Measurements from ENCODE around the gene PRODH2.
A peak's percentile ranks its signal among the peaks of the same experiment; 100 is the strongest.
"Not testable (repeated sequence)": the region's sequence is repeated elsewhere in the genome, so short reads cannot be mapped to it uniquely, and the experiment has no call there.

The PRODH2 gene

DNA sequence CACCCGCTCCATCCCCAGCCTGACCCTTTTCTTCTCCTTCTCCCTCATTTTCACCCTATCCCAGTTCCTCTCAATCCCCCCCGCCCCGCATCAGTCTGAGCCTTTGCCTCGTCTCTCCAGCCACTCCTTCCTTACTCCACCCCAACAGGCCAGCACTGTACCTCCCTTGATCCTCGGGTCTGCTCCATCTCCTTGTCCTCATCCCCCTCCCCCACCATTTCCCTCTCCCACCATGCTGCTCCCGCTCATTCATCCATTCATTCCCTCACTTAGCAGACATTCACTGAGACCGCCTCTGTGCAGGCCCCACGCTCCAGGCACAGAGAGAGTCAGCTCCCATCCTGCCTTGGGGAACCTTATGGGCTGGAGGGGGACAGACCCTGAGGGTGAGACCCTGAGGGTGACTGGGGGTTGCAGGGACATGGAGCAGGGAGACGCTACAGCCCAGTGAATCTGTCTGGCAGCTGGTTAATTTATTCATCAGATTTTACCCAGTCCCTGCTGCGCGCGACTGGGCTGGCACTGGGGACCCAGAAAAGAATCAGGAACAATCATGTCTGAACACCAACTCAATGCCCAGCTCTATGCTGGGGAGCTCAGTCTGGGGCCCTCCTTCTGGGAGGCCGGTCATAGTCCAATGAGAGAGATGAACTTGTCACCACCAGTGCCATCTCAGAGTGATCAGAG, 36.4 kb downstream of the PRODH2 start:
- H3K36me3 Mint-ChIP-seq (ENCODE audit: insufficient read depth): peaks cover 6% of the 10 kb centered on the region
- H3K4me1 Mint-ChIP-seq (ENCODE audit: low read depth in 2 of 2): peaks cover 18% of the 10 kb centered on the region in 2 donors
- H3K4me3 Mint-ChIP-seq: peak overlapping the region; percentile 72 to 86
- DNase-seq (no peak), ATAC-seq (replicated peaks) (no peak)
- H3K9me3 Mint-ChIP-seq: no peaks in the 10 kb centered on the region
- no peaks in the 10 kb centered on the region for H3K27me3 Mint-ChIP-seq
- peak overlapping the region; percentile 38 to 73 for H3K27ac Mint-ChIP-seq

DNA sequence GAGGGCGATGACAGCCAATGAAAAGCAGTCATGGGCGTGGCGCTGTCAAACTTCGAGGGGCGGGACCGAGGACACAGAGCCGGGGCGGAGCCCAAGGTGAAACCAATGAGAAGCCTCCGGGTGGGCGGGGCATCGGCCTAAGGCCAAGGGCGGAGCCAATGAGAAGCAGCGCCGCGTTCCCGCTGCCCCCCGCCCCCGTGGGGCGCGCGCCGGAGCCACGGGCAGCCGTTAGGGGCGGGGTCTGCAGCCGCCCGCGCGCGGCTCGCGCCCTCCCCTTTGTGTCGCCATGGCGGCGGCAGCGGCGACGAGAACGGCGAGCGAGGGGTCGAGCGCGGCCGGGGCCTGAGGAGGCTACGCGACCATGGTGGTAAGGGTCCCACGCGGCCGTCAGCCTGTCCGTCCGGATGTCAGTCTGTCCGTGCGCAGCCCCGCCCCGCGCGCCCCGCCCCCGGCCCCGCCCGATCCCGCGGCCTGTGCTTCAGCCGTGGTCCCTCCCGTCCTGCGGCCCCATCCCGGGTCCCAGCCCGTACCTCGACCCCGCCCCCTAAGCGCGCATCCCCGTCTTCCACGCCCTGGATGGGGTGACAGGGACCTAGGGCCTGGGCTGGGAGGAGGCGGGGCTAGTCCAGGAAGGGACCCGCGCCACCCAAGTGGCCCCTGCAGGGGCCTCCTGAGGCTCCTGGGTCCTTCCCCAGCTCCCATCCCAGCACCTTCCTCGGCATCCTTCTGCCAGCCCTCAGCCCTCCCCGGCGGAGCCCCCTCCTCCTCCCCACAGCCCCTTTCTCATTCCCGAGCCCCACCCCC, 37.1 kb downstream of the PRODH2 start, which contains the start of gene ARHGAP33:
Gene ARHGAP33, plus strand, starts transcription at position 267 of the 804 bp plus-strand sequence. Its CDS starts 95 bp downstream, at position 362.
- no peaks in the 10 kb centered on the region for H3K9me3 Mint-ChIP-seq
- no peaks in the 10 kb centered on the region for H3K27me3 Mint-ChIP-seq
- H3K36me3 Mint-ChIP-seq (ENCODE audit: insufficient read depth): peaks cover 6% of the 10 kb centered on the region
- peak within 1 kb of the TSS; percentile 38 to 73 for H3K27ac Mint-ChIP-seq
- peaks cover 18% of the 10 kb centered on the region in 2 donors for H3K4me1 Mint-ChIP-seq (ENCODE audit: low read depth in 2 of 2)
- peak; percentile 97 for ATAC-seq (replicated peaks)
- H3K4me3 Mint-ChIP-seq: peak within 1 kb of the TSS; percentile 72 to 86
- peak; percentile 97 to 99 (median 99) for DNase-seq

DNA sequence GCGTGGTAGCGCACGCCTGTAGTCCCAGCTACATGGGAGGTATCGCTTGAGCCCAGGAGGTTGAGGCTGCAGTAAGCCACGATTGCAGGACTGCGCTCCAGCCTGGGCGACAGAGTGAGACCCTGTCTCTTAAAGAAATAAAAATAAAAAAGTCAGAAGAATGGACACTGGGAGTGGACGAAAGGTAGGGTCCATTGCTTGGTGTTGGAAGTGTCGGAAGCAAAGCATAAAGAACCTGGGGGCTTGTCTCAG, 37.7 kb downstream of the PRODH2 start:
- no peaks in the 10 kb centered on the region for H3K9me3 Mint-ChIP-seq
- DNase-seq (no peak), ATAC-seq (replicated peaks) (no peak)
- peaks cover 3% of the 10 kb centered on the region for H3K36me3 Mint-ChIP-seq (ENCODE audit: insufficient read depth)
- peak overlapping the region; percentile 72 to 86 for H3K4me3 Mint-ChIP-seq
- no peaks in the 10 kb centered on the region for H3K27me3 Mint-ChIP-seq
- H3K4me1 Mint-ChIP-seq (ENCODE audit: low read depth in 2 of 2): peaks cover 18% of the 10 kb centered on the region in 2 donors
- H3K27ac Mint-ChIP-seq: no peak overlapping the region

DNA sequence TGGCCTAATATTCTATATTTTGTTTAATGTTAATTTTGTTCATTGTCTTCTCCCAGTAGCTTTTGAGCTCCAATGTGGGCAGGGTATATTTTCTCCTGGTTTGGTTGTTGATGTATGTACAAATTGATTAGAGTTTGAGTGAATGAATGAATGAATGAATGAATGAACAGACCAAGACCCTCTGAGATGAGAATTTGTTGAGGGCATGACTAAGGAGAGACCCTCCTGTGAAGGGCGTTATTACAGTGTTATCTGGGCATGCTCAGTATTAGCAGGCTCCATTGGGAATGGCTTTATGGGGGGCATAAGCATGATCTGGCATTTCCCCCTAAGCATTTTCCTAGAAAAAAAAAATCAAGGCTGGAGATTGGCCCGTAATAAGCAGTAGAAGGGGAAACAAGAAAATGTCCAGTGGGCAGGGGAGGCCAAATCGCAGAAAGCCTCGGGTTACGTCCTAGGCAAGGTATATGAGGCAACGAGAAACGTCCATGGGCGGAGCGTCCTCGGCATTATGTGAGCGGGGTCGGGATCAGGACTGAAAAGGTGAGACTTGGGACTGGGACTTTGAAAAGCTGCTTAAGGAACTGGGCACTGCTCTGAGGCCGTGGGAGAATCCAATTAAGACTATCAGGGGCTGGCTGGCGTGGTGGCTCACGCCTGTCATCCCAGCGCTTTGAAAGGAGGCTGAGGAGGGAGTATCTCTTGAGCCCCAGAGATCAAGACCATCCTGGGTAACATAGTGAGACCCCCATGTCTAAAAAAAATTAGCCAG, 38.2 kb downstream of the PRODH2 start:
- Mint-ChIP-seq H3K9me3 (no peaks in the 10 kb centered on the region), H3K4me1 (ENCODE audit: low read depth in 2 of 2) (peaks cover 18% of the 10 kb centered on the region in 2 donors), H3K4me3 (peak overlapping the region; percentile 72 to 86), H3K36me3 (ENCODE audit: insufficient read depth) (peaks cover 3% of the 10 kb centered on the region), H3K27ac (no peak overlapping the region), H3K27me3 (no peaks in the 10 kb centered on the region)
- DNase-seq (no peak), ATAC-seq (replicated peaks) (no peak)

DNA sequence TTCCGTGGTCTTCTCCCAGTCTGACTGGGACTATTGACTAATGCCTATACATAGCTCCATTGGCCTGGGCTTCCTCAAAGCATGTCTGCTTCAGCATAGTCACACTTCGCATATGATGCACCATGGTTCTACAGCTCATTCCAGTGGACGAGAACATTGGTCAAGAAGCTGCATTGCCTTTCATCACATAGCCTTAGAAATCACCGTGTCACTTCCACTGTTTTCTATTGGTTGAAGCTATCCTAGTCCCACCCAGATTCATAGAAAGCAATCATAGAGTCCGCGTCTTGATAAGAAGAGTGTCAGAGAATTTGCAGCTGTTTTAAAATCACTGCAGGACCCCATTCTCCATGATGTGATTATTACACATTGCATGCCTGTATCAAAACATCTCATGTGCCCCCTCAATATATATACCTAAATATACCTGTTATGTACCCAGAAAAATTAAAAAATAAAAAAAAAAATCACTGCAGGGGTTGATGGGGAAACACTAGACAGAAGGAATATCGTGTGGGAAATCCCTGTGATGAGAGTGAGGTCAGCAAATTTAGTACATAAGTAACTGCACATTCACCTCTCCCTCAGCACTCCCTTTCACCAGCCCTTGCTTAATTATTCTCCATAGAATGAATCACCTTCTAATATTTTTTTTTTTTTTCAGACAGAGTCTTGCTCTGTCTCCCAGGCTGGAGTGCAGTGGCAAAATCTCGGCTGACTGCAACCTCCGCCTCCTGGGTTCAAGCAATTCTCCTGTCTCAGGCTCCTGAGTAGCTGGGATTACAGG, 39.4 kb downstream of the PRODH2 start:
- Mint-ChIP-seq H3K4me3 (no peak overlapping the region), H3K27me3 (no peaks in the 10 kb centered on the region), H3K27ac (no peak overlapping the region), H3K4me1 (ENCODE audit: low read depth in 2 of 2) (peaks cover 18 to 20% of the 10 kb centered on the region in 2 donors), H3K9me3 (no peaks in the 10 kb centered on the region), H3K36me3 (ENCODE audit: insufficient read depth) (peaks cover 5% of the 10 kb centered on the region)
- DNase-seq: no peak
- no peak for ATAC-seq (replicated peaks)

DNA sequence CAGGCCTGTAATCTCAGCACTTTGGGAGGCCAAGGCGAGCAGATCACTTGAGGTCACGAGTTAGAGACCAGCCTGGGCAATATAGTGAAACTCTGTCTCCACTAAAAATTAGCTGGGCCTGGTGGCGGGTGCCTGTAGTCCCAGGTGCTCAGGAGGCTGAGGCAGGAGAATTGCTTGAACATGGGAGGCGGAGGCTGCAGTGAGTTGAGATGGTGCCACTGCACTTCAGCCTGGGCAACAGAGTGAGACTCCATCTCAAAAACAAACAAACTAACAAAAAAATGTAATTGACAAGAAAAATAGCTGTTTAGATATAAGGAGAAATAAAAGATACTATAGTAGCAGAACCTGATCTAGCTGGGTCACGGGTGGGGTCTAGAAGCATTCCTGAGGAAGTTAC, 40.3 kb downstream of the PRODH2 start:
- not testable (repeated sequence) for H3K27me3 Mint-ChIP-seq; H3K4me3 Mint-ChIP-seq; DNase-seq; H3K27ac Mint-ChIP-seq; ATAC-seq (replicated peaks); H3K36me3 Mint-ChIP-seq (ENCODE audit: insufficient read depth); H3K9me3 Mint-ChIP-seq
- peaks cover 18 to 20% of the 10 kb centered on the region in 2 donors for H3K4me1 Mint-ChIP-seq (ENCODE audit: low read depth in 2 of 2)

DNA sequence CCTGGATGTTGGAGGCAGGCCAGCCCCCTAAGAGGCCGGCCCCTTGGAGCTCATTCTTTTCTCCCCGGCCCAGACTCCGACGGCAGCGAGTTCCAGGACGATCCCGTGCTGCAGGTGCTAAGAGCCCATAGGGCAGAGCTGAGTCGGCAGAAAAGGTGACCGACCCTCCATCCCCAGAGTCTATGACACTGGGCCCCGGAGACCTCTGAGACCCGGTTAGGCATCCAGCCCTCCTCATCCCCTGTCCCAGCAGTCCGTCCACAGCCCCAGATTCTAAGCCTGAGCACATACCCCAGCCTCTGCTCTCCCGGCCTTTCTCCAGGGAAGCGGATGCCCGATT, 44.6 kb downstream of the PRODH2 start:
- Mint-ChIP-seq H3K27ac (no peak overlapping the region), H3K27me3 (no peaks in the 10 kb centered on the region), H3K4me1 (ENCODE audit: low read depth in 2 of 2) (peaks cover 0 to 1% of the 10 kb centered on the region in 2 donors), H3K9me3 (no peaks in the 10 kb centered on the region), H3K36me3 (ENCODE audit: insufficient read depth) (peaks cover 19% of the 10 kb centered on the region), H3K4me3 (no peak overlapping the region)
- ATAC-seq (replicated peaks) (no peak), DNase-seq (no peak)

DNA sequence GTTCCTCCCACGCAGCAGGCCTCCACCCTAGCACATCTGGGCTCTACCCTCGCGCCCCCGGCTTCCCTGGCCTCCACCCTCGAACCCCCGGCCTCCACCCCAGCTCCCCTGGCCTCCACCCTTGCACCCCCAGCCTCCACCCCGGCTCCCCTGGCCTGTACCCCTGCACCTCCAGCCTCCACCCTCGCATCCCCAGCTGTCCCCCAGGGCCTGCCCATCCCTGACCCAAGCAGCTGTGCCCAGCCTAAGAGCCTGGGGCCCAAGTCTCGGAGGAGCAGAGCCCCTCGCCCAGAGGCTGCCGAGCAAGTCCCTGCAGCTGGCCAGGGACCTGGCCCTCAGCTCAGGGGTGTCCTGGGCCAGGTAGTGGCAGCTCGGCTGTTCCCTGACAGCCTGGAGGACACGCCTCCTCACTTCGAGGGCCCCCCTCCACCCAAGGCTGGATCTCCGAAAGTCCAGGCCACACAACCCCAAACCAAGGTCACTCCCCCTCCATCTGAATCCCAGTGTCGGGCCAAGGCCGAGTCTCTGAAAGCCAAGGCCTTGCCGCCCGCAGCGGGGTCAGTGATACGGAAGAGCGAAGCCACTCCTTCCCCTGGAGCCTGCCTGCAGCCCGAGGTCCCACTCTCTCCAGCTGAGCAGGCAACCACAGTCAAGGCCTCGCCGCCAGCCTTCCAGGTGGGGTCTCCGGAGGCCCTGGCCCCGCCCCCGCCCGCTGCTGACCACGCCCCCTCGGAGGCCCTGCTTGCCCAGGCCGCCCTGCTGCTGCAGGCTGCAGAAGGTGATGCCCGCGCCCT, 45.2 kb downstream of the PRODH2 start:
- Mint-ChIP-seq H3K4me1 (ENCODE audit: low read depth in 2 of 2) (peaks cover 0 to 1% of the 10 kb centered on the region in 2 donors), H3K36me3 (ENCODE audit: insufficient read depth) (peaks cover 23% of the 10 kb centered on the region), H3K27me3 (no peaks in the 10 kb centered on the region), H3K27ac (peak overlapping the region in 1 of 2 donors; percentile 65), H3K9me3 (no peaks in the 10 kb centered on the region), H3K4me3 (no peak overlapping the region)
- DNase-seq: no peak
- no peak for ATAC-seq (replicated peaks)

DNA sequence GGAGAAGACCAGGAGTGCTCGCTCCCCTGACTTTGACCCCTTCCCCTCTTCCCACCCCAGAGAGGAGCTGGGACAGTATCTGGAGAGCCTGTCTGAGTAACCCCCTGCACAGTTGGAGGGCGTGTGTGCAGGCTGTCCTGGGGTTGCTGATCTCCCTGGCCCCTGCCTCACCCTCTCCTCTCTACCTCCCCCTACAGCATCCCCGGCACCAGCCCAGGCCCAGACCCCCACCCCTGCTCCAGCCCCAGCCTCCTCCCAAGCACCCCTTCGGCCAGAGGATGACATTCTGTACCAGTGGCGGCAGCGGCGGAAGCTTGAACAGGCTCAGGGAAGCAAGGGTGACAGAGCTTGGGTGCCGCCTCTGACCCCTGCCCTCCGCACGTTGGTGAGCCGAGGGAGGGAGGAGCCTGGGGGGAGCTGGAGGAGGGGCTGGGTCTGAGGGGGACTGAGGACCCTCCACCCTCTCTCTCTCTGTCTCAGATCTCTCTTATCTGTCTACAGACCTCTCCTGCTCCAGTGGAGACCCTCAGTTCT, 46.0 kb downstream of the PRODH2 start:
- Mint-ChIP-seq H3K36me3 (ENCODE audit: insufficient read depth) (peaks cover 26% of the 10 kb centered on the region), H3K27ac (no peak overlapping the region), H3K4me1 (ENCODE audit: low read depth in 2 of 2) (peaks cover 0 to 1% of the 10 kb centered on the region in 2 donors), H3K9me3 (no peaks in the 10 kb centered on the region), H3K27me3 (no peaks in the 10 kb centered on the region), H3K4me3 (no peak overlapping the region)
- DNase-seq (no peak), ATAC-seq (replicated peaks) (no peak)

DNA sequence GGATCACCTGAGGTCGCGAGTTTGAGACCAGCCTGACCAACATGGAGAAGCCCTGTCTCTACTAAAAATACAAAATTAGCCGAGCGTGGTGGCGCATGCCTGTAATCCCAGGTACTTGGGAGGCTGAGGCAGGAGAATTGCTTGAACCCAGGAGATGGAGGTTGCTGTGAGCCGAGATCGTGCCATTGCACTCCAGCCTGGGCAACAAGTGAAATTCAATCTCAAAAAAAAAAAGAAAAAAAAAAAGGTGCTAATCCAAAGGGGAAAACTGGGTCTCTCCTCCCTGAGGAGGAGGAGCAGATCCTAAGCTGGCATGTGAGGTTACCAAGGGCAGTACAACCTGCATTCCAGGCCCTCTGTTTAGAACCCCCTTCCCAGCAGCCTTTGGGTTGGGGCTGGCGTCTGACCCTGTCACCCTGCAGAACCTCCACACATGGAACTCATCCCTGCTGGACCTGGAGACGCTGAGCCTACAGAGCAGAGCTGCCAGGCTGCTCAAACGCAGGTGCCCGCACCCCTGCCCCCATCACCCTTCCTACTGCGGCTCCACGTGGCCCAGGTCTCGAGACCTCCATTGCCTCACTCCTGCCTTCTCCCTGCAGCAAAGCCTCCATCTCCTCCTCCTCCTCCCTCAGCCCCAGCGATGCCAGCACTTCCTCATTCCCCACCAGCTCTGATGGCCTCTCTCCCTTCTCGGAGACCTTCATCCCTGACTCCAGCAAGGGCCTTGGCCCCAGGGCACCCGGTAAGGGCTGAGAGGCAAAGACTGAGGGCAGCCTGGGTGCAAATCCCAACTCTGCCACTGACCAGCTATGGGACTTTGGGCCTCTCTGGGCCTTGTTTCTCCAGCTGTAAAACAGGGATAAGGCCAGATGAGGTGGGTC, 48.0 kb downstream of the PRODH2 start:
- Mint-ChIP-seq H3K27me3 (no peaks in the 10 kb centered on the region), H3K27ac (no peak overlapping the region), H3K4me1 (ENCODE audit: low read depth in 2 of 2) (peaks cover 2 to 3% of the 10 kb centered on the region in 2 donors), H3K4me3 (no peak overlapping the region), H3K36me3 (ENCODE audit: insufficient read depth) (peaks cover 26% of the 10 kb centered on the region), H3K9me3 (no peaks in the 10 kb centered on the region)
- DNase-seq: no peak
- ATAC-seq (replicated peaks): no peak

DNA sequence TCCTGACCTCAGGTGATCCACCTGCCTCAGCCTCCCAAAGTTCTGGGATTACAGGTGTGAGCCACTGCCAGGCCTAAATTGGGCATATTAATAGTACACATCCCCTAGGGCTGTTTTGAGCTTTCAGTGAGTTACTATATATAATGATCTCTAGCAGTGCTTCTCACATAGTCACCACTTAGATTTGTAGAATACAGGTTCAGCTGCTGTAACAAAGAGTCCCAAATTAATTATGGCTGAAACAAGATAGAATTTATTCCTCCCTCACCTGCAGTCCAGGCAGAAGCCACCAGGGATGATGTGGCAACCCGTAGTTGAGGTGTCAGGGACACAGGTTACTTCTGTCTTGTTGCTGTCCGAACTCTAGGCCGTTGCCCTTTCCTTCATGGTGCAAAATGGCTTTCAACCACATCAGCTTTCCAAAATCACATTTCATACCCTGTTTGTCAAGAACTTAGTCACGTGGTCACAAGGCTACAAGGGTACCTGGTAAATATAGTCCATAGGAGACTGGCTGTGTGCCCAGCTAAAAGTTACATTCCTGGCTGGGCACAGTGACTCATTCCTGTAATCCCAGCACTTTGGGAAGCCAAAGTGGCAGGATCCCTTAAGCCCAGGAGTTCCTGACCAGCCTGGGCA, 51.8 kb downstream of the PRODH2 start:
- no peak overlapping the region for H3K27ac Mint-ChIP-seq
- ATAC-seq (replicated peaks): no peak
- no peak for DNase-seq
- H3K27me3 Mint-ChIP-seq: no peaks in the 10 kb centered on the region
- H3K9me3 Mint-ChIP-seq: no peaks in the 10 kb centered on the region
- peaks cover 22 to 31% of the 10 kb centered on the region in 2 donors for H3K4me1 Mint-ChIP-seq (ENCODE audit: low read depth in 2 of 2)
- peaks cover 34% of the 10 kb centered on the region for H3K36me3 Mint-ChIP-seq (ENCODE audit: insufficient read depth)
- no peak overlapping the region for H3K4me3 Mint-ChIP-seq

Measured in effector memory CD8-positive, alpha-beta T cell (primary cell).